ENCODE data around the gene IRF5.

GRCh38 chr7:128900237-128900636 lies 37.5 kb upstream of the IRF5 start:
- TF ChIP-seq CTCF (IDR thresholded peaks at IDR 0.05) (no peak), POLR2A (IDR thresholded peaks at IDR 0.05) (no peak), POLR2AphosphoS5 (IDR thresholded peaks at IDR 0.05) (no peak)
